ENCODE data around the gene CCDC188.

Gene CCDC188

DNA sequence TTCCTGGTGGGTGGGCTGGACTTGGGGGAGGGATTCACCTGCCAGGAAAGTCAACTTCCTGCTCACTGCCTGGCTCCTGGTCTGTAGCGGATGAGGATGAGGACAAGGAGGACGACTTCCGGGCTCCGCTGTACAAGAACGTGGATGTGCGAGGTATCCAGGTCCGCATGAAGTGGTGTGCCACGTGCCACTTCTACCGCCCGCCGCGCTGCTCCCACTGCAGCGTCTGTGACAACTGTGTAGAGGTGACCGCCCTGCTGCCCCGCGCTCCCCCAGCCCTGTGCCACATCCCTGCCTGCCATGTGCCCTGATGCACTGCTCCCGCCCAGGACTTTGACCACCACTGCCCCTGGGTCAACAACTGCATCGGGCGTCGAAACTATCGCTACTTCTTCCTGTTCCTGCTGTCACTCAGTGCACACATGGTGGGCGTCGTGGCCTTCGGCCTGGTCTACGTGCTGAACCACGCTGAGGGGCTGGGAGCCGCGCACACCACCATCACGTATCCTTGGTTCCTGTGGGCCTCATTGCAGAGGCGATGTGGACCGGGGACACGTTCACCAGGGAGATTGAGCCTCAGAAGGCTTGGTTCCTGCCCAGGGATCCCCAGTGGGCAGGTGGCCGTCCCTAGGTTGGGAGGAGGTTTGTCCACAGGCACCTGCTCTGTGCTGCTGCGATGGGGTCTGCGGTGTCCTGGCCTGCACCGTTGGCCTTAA is 11.3 kb downstream of the CCDC188 start:
- Mint-ChIP-seq H3K27me3 (no peaks in the 10 kb centered on the region), H3K36me3 (no peaks in the 10 kb centered on the region), H3K9me3 (ENCODE audit: low read depth) (no peaks in the 10 kb centered on the region), H3K27ac (no peak overlapping the region), H3K4me1 (ENCODE audit: low read depth) (peaks cover 13% of the 10 kb centered on the region), H3K4me3 (no peak overlapping the region)

DNA sequence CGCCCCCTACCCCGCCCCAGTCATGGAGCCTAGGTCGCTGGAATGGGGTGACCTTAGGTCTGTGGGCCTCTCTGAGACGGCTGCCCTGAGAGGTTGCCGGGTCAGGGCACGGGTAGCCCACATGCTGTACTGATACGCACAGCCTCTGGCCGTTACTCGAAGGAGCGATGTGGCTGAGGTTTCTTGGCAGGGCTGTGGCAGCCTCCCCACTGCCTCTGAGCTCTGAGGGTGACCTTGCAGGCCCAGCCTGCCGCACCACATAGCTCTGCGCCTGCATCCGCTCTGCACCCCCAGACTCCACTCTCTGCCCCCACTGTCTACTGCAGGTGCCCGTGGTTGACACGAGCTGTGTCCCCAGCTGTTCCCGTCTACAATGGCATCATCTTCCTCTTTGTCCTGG is 12.0 kb downstream of the CCDC188 start:
- H3K27ac Mint-ChIP-seq, result no peak overlapping the region

GRCh38 chr22:20138417-20138738 is 12.5 kb downstream of the CCDC188 start:
- no peaks in the 10 kb centered on the region for H3K27me3 Mint-ChIP-seq
- H3K4me1 Mint-ChIP-seq (ENCODE audit: low read depth), result peaks cover 17% of the 10 kb centered on the region

More for the DNA sequence above, 12.0 kb downstream of the CCDC188 start:
- Mint-ChIP-seq H3K4me3 (no peak overlapping the region), H3K36me3 (no peaks in the 10 kb centered on the region), H3K27me3 (no peaks in the 10 kb centered on the region), H3K9me3 (ENCODE audit: low read depth) (no peaks in the 10 kb centered on the region), H3K4me1 (ENCODE audit: low read depth) (peaks cover 14% of the 10 kb centered on the region)

DNA sequence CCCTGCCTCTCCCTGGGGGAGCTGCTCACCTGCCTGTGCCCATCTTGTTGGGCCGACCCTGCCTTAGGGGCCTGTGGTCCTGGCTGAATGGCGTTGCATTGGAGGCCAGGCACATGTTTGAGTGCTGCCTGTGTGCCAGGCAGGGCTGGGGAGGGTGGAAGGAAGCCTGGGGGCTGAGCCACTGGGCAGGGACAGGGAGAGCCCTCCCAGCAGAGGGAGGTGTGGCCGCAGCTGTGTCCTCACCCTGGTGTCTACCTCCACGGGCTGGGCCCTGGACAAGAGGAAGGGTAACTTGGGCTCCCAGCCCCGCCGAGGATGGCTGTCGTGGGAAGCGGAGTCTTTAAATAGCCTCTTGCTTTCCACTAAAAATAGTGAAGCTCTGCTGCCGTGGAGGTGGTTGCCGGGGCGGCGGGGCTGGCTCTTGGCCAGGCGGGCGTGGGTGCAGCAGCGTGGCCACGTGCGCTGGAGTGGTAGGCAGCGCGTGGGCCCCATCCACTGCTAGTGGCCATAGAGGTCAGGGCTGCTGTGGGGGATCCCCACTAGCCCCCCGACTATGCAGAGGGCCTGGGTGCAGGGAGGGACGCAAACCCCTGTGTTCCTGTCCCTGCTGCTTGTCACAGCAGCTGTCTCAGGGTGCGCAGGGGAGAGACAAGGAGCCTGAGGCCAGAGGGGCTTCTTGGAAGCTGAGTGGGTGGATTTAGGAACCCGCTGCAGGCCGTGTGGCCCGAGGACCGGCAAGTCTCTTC is 13.0 kb downstream of the CCDC188 start:
- no peak overlapping the region for H3K4me3 Mint-ChIP-seq
- H3K27ac Mint-ChIP-seq, result peak overlapping the region; percentile 34
- no peaks in the 10 kb centered on the region for H3K9me3 Mint-ChIP-seq (ENCODE audit: low read depth)
- H3K36me3 Mint-ChIP-seq, result no peaks in the 10 kb centered on the region
- no peaks in the 10 kb centered on the region for H3K27me3 Mint-ChIP-seq
- peaks cover 20% of the 10 kb centered on the region for H3K4me1 Mint-ChIP-seq (ENCODE audit: low read depth)

More at GRCh38 chr22:20138417-20138738, 12.5 kb downstream of the CCDC188 start:
- Mint-ChIP-seq H3K27ac (no peak overlapping the region), H3K36me3 (no peaks in the 10 kb centered on the region), H3K4me3 (no peak overlapping the region), H3K9me3 (ENCODE audit: low read depth) (no peaks in the 10 kb centered on the region)

GRCh38 chr22:20137113-20137512 is 13.7 kb downstream of the CCDC188 start:
- Mint-ChIP-seq H3K27me3 (no peaks in the 10 kb centered on the region), H3K4me1 (ENCODE audit: low read depth) (peaks cover 20% of the 10 kb centered on the region), H3K27ac (no peak overlapping the region)

DNA sequence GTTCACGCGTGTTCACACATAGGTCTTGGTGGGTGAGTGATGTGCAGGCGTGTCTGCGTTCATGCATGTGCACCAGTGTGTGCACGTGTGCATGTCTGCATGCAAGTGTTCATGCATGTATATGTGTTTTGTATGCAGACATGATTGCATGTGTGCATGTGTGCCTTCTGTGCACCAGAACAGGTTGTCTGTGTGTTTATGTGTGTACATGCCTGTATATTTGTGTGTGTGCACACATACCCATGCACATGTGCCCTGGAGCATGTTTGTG is 14.3 kb downstream of the CCDC188 start:
- H3K27ac Mint-ChIP-seq, result no peak overlapping the region
- peaks cover 20% of the 10 kb centered on the region for H3K4me1 Mint-ChIP-seq (ENCODE audit: low read depth)
- no peaks in the 10 kb centered on the region for H3K36me3 Mint-ChIP-seq
- no peaks in the 10 kb centered on the region for H3K9me3 Mint-ChIP-seq (ENCODE audit: low read depth)
- H3K27me3 Mint-ChIP-seq, result no peaks in the 10 kb centered on the region
- H3K4me3 Mint-ChIP-seq, result no peak overlapping the region

More at GRCh38 chr22:20137113-20137512, 13.7 kb downstream of the CCDC188 start:
- H3K36me3 Mint-ChIP-seq, result no peaks in the 10 kb centered on the region
- no peak overlapping the region for H3K4me3 Mint-ChIP-seq
- H3K9me3 Mint-ChIP-seq (ENCODE audit: low read depth), result no peaks in the 10 kb centered on the region

- Mint-ChIP-seq H3K9me3 (ENCODE audit: low read depth) (no peaks in the 10 kb centered on the region), H3K27me3 (no peaks in the 10 kb centered on the region), H3K4me1 (ENCODE audit: low read depth) (peaks cover 20% of the 10 kb centered on the region), H3K27ac (no peak overlapping the region), H3K4me3 (no peak overlapping the region), H3K36me3 (no peaks in the 10 kb centered on the region)
These were observed 14.9 kb downstream of the CCDC188 start for GRCh38 chr22:20135806-20136602.

GRCh38 chr22:20135265-20135664 is 15.6 kb downstream of the CCDC188 start:
- Mint-ChIP-seq H3K27ac (no peak overlapping the region), H3K4me3 (peak overlapping the region; percentile 35), H3K27me3 (no peaks in the 10 kb centered on the region), H3K36me3 (no peaks in the 10 kb centered on the region), H3K9me3 (ENCODE audit: low read depth) (no peaks in the 10 kb centered on the region), H3K4me1 (ENCODE audit: low read depth) (peaks cover 20% of the 10 kb centered on the region)

GRCh38 chr22:20133930-20134549 is 16.8 kb downstream of the CCDC188 start:
- Mint-ChIP-seq H3K4me3 (peak overlapping the region; percentile 76), H3K27me3 (no peaks in the 10 kb centered on the region), H3K36me3 (no peaks in the 10 kb centered on the region), H3K9me3 (ENCODE audit: low read depth) (no peaks in the 10 kb centered on the region), H3K27ac (no peak overlapping the region), H3K4me1 (ENCODE audit: low read depth) (peaks cover 27% of the 10 kb centered on the region)

GRCh38 chr22:20132686-20133246 is 18.1 kb downstream of the CCDC188 start:
- Mint-ChIP-seq H3K36me3 (no peaks in the 10 kb centered on the region), H3K4me3 (peak overlapping the region; percentile 81), H3K9me3 (ENCODE audit: low read depth) (no peaks in the 10 kb centered on the region), H3K4me1 (ENCODE audit: low read depth) (peaks cover 28% of the 10 kb centered on the region), H3K27ac (no peak overlapping the region), H3K27me3 (no peaks in the 10 kb centered on the region)

DNA sequence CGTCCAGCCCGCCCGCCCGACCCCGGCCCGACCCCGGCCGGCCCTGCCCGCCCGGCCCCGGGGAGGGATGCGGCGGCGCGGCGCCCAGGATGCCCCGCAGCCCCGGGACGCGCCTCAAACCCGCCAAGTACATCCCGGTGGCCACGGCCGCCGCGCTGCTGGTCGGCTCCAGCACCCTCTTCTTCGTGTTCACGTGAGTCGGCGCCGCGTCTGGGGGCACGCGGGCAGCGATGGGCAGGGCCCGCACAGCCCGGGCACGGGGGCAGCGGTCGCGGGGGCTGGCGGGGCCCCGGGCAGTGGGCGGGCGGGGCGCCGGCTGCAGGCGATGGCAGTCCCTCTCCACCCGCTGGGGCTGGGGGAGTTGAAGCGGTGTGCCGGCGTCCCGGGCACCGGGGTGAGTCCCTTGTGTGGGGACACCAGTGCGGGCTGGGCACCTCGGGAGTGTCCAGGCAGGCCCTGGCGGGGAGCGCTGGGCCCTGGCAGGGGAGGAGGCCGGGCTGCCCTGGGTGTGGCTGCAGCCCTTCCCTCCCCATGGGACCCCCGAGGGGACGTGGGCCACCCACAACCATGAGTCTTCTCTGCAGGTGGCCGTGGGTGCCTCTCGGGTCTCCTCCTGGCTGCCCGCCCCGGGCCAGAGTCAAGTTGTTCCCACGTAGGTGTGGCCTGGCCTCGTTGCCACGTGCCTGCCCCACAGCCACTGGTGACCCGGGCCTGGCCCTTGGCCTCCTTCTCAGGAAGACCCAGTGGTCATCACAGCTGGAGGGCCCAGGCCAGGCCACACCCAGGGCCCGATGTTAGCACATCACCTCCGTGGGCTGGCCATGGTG is 18.8 kb downstream of the CCDC188 start:
- Mint-ChIP-seq H3K9me3 (ENCODE audit: low read depth) (no peaks in the 10 kb centered on the region), H3K4me1 (ENCODE audit: low read depth) (peaks cover 23% of the 10 kb centered on the region), H3K36me3 (no peaks in the 10 kb centered on the region), H3K4me3 (peak overlapping the region; percentile 81), H3K27ac (no peak overlapping the region), H3K27me3 (no peaks in the 10 kb centered on the region)

GRCh38 chr22:20131597-20131858 is 19.3 kb downstream of the CCDC188 start, which contains the start of gene ZDHHC8:
TSS of gene ZDHHC8 (plus strand) at chr22:20131804. CDS start at chr22:20131948, 144 bp downstream.
- Mint-ChIP-seq H3K27me3 (no peaks in the 10 kb centered on the region), H3K36me3 (no peaks in the 10 kb centered on the region), H3K9me3 (ENCODE audit: low read depth) (no peaks in the 10 kb centered on the region), H3K4me1 (ENCODE audit: low read depth) (peaks cover 21% of the 10 kb centered on the region), H3K27ac (no peak within 1 kb of the TSS), H3K4me3 (peak within 1 kb of the TSS; percentile 81)

DNA sequence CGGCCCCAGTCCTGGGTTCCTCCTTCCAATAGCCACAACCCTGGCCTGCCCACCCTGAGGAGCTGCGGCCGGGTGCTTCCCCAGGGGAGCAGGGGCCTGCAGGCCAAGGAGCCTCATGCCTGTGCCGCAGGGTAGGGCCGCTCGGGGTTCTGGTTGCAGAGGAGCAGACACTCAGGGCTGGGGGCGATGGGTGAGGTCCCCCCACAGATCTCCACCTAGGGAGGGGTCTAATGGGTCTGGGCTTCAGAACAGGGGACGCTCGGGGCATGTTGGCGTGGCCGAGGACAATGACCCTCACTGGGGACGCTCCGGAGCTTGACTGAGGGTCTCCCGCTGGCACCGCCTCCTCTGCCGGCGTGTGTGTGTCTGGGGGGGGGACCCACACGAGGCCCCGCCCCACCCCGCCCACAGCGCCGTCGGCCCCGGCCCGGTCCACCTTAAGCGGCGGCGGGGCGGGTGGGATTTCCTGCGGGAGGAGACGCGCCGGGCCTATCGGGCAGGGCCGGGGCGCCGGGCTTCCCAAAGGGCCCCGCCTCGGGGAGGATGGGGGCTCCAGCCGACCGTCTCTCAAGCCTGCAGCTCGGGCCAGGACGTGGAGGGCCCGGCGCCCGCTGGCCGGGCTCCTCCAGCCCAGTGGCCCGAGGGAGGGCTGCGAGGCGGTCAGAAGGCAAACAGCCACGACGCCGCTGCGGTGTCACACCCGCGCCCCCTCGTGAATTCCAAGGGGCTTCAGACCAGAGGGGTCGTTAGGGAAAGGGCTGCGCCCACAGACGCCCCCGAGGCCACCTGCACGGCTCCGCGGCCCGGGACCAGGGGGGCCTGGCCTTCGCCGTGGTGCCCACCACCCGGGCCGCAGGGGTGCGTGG is 19.9 kb downstream of the CCDC188 start:
- Mint-ChIP-seq H3K9me3 (ENCODE audit: low read depth) (no peaks in the 10 kb centered on the region), H3K36me3 (no peaks in the 10 kb centered on the region), H3K4me1 (ENCODE audit: low read depth) (peaks cover 17% of the 10 kb centered on the region), H3K27me3 (no peaks in the 10 kb centered on the region), H3K27ac (no peak overlapping the region), H3K4me3 (peak overlapping the region; percentile 51)

All from activated naive CD8-positive, alpha-beta T cell (primary cell).